ENCODE data around the gene EFNA4.

- TF ChIP-seq POLR2AphosphoS5 (IDR thresholded peaks at IDR 0.05; ENCODE audit: low read depth, low read length), result no peak
- TF ChIP-seq CTCF (IDR thresholded peaks at IDR 0.05; ENCODE audit: control extremely low read depth in 1 of 3, insufficient read depth in 1 of 3, low read depth in 1 of 3, low read length in 3 of 3), result no peak
- TF ChIP-seq YY1 (IDR thresholded peaks at IDR 0.05; ENCODE audit: low read depth, low read length), result no peak
- no peak for TF ChIP-seq ZNF274 (IDR thresholded peaks at IDR 0.05; ENCODE audit: borderline replicate concordance, extremely low read depth, low read length)
Observed at GRCh38 chr1:155043793-155044192, 19.7 kb upstream of the EFNA4 start.

All from H1 (cell line).